Measurements from ENCODE around the gene PRF1.

PRF1 gene

DNA sequence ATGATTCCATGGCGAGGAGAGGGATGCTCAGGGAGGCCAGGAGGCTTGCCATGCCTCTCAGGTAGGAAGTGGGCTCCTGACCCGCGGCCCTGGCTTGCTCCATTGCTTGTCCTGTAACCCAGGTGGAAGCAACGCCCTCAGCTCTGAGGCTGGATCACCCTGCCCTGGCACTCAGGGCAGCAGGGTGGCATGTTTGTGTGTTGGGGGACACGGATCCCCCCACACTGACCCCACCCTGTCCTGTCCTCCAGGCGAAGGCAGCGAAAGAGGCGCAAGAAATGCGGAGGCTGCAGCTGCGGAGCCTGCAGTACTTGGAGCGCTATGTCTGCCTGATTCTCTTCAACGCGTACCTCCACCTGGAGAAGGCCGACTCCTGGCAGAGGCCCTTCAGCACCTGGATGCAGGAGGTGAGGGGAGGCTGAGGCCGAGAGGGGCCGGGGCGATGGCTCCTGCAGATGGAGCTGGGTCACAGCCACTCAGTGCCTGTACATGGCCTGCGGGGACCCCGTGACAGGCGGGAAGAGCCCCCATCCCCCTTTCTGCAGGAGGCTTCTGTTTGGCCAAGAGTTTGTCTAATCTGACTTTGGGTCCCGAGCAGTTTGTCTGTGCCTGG, 38.3 kb downstream of the PRF1 start:
- Histone ChIP-seq H3K4me1 (ENCODE audit: insufficient read depth, low read length) (no peaks in the 10 kb centered on the region), H3K36me3 (ENCODE audit: insufficient read depth, low read length) (no peaks in the 10 kb centered on the region), H2AFZ (ENCODE audit: low read depth, low read length) (no peak overlapping the region), H3K27me3 (ENCODE audit: insufficient read depth, low read length) (no peaks in the 10 kb centered on the region), H3K4me3 (ENCODE audit: low read length) (no peak overlapping the region), H3K9me3 (ENCODE audit: low read length) (no peaks in the 10 kb centered on the region)

DNA sequence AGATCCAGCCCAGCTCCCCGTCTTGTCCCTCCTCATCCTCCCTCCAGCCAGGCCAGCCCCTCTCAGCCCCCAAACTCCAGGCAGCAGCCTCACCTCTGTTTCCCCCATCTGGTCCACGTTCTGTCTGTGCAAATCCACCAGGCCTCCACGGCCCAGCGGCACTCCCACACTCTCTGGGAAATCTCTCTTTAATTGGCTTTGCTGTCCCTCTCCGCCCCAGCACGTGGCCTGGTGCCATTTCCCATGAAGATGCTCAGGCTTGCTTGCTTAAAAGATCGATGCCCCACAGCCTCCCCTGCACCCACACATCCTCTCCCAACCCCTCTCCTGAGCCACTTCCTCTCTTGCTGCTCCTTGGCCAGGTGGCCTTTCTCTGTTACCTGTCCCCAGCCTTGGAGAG, 39.3 kb downstream of the PRF1 start:
- H3K9me3 ChIP-seq (ENCODE audit: low read length) = no peaks in the 10 kb centered on the region
- H3K36me3 ChIP-seq (ENCODE audit: insufficient read depth, low read length) = no peaks in the 10 kb centered on the region
- H3K27me3 ChIP-seq (ENCODE audit: insufficient read depth, low read length) = no peaks in the 10 kb centered on the region
- no peaks in the 10 kb centered on the region for H3K4me1 ChIP-seq (ENCODE audit: insufficient read depth, low read length)
- no peak overlapping the region for H2AFZ ChIP-seq (ENCODE audit: low read depth, low read length)
- no peak overlapping the region for H3K4me3 ChIP-seq (ENCODE audit: low read length)

DNA sequence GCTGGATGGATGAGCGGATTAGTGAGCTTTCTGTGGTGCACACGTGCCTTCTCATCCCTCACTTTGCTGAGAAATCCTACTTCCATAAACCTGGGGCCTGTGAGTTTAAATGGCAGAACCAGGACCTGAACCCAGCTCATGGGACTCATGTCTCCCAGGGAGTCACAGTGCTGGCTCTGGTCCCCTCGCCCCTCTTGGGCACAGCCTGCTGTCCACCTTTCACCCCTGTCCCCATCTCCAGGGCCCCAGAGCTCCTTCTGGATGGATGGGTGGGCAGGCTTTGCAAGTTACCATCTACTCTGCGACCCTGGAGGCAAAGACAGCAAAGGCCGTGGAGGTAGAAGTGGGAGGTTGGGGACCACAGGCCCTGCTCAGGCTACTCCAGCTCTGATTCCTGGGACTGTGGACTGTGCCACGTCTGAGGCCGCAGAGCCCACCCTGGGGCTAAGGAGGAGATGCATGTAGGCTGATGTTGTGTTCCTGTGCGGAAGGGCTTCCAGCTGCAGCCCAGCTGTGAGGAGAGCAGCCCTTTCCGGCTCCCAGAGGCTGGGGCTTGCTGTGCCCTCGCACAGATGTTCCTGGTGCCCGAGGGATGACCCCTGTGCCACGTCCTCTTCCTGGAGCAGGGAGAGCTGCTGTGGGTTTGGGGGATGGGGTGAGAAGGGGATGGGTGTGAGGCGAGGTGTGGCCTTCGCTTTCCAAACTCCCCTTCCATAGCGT, 40.3 kb downstream of the PRF1 start:
- Histone ChIP-seq H3K4me3 (ENCODE audit: low read length) (no peak overlapping the region), H3K4me1 (ENCODE audit: insufficient read depth, low read length) (no peaks in the 10 kb centered on the region), H3K27me3 (ENCODE audit: insufficient read depth, low read length) (no peaks in the 10 kb centered on the region), H3K9me3 (ENCODE audit: low read length) (no peaks in the 10 kb centered on the region), H2AFZ (ENCODE audit: low read depth, low read length) (no peak overlapping the region), H3K36me3 (ENCODE audit: insufficient read depth, low read length) (no peaks in the 10 kb centered on the region)

DNA sequence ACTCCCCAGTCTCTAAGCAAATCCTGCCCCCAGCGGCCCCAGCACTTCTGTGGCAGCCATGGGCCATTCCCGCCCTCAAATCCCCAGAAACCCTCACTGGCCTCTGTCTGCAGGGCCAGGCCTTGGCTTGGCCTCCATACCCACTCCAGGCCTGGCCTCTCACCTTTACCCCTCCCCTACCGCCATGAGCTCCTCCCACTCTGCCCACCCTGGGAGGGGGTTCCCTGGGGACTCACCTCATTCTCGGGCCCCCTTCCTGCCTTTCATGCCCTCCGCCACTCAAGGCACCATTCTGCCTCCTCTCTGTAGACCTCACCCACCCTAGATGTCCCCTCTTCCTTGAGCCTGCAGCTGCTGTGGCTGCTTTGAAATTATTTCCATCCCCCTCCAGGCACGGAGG, 41.0 kb downstream of the PRF1 start:
- Histone ChIP-seq H3K36me3 (ENCODE audit: insufficient read depth, low read length) (no peaks in the 10 kb centered on the region), H3K9me3 (ENCODE audit: low read length) (no peaks in the 10 kb centered on the region), H3K4me1 (ENCODE audit: insufficient read depth, low read length) (no peaks in the 10 kb centered on the region), H3K27me3 (ENCODE audit: insufficient read depth, low read length) (no peaks in the 10 kb centered on the region), H2AFZ (ENCODE audit: low read depth, low read length) (no peak overlapping the region), H3K4me3 (ENCODE audit: low read length) (no peak overlapping the region)

DNA sequence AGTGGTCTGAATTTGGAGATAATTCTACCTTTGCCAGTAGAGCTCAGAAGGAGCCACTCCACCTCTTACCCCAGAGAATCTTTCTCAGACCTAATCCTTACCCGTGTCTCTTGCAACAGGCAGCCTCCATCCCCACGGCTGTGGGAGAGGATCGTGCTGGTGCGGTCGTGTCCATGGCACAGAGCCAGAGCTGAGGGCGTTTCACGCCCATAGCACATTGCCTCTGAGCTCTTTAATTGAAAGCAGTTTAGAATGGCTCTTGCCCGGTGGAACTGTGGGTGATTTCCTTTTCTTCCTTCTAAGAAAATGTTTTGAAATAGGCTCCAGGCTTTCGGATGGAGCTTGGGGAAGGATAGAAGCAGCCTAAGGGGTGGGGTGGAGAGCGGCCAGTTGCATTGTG, 41.5 kb downstream of the PRF1 start:
- H3K4me3 ChIP-seq (ENCODE audit: low read length) = no peak overlapping the region
- H3K36me3 ChIP-seq (ENCODE audit: insufficient read depth, low read length) = no peaks in the 10 kb centered on the region
- no peaks in the 10 kb centered on the region for H3K9me3 ChIP-seq (ENCODE audit: low read length)
- no peaks in the 10 kb centered on the region for H3K27me3 ChIP-seq (ENCODE audit: insufficient read depth, low read length)
- no peak overlapping the region for H2AFZ ChIP-seq (ENCODE audit: low read depth, low read length)
- H3K4me1 ChIP-seq (ENCODE audit: insufficient read depth, low read length) = no peaks in the 10 kb centered on the region

DNA sequence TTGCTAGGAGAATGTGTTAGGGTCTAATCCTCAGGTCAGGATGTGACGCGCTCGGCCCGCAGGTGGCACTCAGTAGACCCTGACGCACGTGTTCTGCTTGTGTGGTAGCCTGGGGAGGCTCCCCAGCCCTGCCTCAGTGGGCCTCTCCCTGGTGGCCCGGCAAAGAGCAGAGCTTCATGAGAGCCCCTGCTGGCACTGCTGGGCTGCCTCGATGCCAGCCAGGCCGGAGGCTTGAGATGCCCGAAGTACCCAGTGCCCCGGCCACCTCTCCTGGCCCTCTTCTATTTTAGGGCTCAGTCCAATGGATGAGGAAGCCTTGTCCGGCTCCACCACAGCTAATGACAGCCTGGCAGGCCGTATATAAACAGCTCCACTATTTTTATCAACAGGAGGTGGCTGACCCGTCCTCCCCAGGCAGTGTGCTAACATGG, 42.0 kb downstream of the PRF1 start:
- Histone ChIP-seq H3K9me3 (ENCODE audit: low read length) (no peaks in the 10 kb centered on the region), H3K27me3 (ENCODE audit: insufficient read depth, low read length) (no peaks in the 10 kb centered on the region), H2AFZ (ENCODE audit: low read depth, low read length) (no peak overlapping the region), H3K4me1 (ENCODE audit: insufficient read depth, low read length) (no peaks in the 10 kb centered on the region), H3K4me3 (ENCODE audit: low read length) (no peak overlapping the region), H3K36me3 (ENCODE audit: insufficient read depth, low read length) (no peaks in the 10 kb centered on the region)

DNA sequence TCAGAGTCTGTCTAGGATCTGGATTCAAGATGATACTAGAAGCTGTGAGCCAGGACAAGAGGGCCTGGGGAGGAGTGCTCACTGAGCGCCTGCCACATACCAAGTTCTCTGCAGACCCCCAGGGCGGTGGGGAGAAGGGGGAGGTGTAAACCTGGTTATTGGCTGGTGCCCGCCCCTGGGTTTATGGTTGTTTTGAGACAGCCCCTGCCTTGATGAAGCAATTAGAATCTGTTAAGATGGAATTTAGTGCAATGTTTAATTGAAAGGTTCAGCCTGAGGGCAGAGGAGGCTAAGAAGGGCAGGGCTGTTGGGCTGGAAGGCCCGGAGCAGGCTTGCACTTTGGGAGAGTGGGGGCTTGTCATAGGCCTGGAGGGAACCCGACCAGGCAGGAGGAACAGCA, 42.7 kb downstream of the PRF1 start:
- Histone ChIP-seq H3K4me3 (ENCODE audit: low read length) (no peak overlapping the region), H3K4me1 (ENCODE audit: insufficient read depth, low read length) (no peaks in the 10 kb centered on the region), H2AFZ (ENCODE audit: low read depth, low read length) (no peak overlapping the region), H3K36me3 (ENCODE audit: insufficient read depth, low read length) (no peaks in the 10 kb centered on the region), H3K27me3 (ENCODE audit: insufficient read depth, low read length) (no peaks in the 10 kb centered on the region), H3K9me3 (ENCODE audit: low read length) (no peaks in the 10 kb centered on the region)

DNA sequence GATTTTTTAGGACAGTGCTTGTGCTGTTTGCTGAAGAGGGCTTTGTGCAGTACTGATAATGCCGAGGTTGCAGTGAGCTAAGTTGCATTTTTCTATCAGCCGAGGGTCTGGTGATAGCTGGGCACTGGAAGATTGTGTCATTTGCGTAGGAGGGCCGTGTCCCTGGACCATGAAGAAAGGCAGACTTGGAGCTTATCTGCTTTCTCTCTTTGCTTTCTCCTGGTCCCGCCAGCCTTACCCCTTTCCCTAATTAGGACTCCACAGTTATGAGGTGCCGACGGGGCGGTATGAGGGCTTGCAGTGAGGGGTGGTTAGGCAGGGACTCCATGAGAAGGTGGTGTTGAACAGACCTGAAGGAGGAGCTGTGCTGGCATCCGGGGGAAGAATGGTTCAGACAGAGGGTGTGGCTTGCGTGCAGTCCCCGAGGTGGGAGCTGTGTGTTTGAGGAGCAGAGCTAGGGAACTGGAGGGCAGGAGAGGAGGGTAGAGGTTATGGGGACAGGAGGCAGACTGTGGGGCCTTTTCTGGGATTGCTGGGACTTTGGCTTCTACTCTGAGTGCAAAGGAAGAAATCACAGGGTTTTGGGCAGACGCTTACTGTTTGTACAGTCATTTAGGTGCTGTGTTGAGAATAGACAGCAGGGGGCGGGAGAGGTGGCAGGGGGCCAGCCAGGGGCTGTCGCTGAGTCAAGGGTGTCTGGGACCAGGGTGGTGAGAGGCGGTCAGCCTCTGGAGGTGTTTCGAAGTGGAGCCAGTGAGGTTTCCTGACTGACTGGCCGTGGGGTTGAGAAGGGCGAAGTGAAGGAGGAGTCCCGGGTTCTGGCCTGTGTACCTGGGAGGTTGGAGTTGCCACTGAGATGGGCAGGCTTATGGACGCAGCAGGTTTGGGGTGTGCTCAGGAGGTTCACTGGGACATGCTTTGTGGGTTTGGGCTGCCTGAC, 43.4 kb downstream of the PRF1 start:
- H3K4me3 ChIP-seq (ENCODE audit: low read length) = no peak overlapping the region

DNA sequence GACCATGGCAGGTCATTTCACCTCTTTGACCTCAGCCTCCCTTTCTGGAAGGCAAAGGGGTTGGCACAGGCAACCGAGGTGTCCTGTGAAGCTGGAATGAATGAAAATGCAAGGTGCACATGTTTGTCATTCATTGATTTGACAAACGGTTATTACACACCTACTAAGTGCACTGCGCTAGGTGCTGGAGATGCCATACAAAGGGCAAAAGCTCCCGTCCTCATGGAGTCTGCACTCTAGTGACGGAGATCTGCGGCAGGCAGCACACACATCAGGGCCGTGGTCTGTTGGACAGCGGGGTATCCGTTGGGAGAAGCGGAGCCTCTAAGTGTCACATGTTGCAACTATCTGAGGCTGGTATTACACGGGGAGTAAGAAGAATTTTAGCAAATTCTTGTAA, 44.2 kb downstream of the PRF1 start:
- H3K36me3 ChIP-seq (ENCODE audit: insufficient read depth, low read length) = no peaks in the 10 kb centered on the region
- H3K4me1 ChIP-seq (ENCODE audit: insufficient read depth, low read length) = no peaks in the 10 kb centered on the region
- no peak overlapping the region for H3K4me3 ChIP-seq (ENCODE audit: low read length)
- no peaks in the 10 kb centered on the region for H3K9me3 ChIP-seq (ENCODE audit: low read length)
- no peaks in the 10 kb centered on the region for H3K27me3 ChIP-seq (ENCODE audit: insufficient read depth, low read length)
- H2AFZ ChIP-seq (ENCODE audit: low read depth, low read length) = no peak overlapping the region

More for the DNA sequence above, 43.4 kb downstream of the PRF1 start:
- Histone ChIP-seq H2AFZ (ENCODE audit: low read depth, low read length) (no peak overlapping the region), H3K9me3 (ENCODE audit: low read length) (no peaks in the 10 kb centered on the region), H3K27me3 (ENCODE audit: insufficient read depth, low read length) (no peaks in the 10 kb centered on the region), H3K36me3 (ENCODE audit: insufficient read depth, low read length) (no peaks in the 10 kb centered on the region), H3K4me1 (ENCODE audit: insufficient read depth, low read length) (no peaks in the 10 kb centered on the region)

DNA sequence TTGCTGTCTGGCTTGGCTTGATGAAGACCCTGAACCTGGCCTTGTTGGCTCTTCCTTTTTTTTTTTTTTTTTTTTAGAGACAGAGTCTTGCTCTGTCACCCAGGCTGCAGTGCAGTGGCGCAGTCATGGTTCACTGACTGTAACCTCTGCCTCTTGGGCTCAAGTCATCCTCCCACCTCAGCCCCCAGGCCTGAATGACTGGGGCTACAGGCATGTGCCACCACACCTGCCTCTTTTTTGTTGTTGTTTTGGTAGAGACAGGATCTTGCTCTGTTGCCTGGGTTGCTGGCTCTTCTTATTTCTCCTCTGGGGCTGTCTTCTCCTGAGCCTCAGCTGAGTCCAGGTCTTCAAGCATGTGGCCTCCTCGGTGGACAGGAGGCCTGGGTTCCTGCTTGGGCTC, 44.7 kb downstream of the PRF1 start:
- Histone ChIP-seq H3K4me1 (ENCODE audit: insufficient read depth, low read length) (no peaks in the 10 kb centered on the region), H2AFZ (ENCODE audit: low read depth, low read length) (no peak overlapping the region), H3K9me3 (ENCODE audit: low read length) (no peaks in the 10 kb centered on the region), H3K27me3 (ENCODE audit: insufficient read depth, low read length) (no peaks in the 10 kb centered on the region), H3K36me3 (ENCODE audit: insufficient read depth, low read length) (no peaks in the 10 kb centered on the region), H3K4me3 (ENCODE audit: low read length) (no peak overlapping the region)

DNA sequence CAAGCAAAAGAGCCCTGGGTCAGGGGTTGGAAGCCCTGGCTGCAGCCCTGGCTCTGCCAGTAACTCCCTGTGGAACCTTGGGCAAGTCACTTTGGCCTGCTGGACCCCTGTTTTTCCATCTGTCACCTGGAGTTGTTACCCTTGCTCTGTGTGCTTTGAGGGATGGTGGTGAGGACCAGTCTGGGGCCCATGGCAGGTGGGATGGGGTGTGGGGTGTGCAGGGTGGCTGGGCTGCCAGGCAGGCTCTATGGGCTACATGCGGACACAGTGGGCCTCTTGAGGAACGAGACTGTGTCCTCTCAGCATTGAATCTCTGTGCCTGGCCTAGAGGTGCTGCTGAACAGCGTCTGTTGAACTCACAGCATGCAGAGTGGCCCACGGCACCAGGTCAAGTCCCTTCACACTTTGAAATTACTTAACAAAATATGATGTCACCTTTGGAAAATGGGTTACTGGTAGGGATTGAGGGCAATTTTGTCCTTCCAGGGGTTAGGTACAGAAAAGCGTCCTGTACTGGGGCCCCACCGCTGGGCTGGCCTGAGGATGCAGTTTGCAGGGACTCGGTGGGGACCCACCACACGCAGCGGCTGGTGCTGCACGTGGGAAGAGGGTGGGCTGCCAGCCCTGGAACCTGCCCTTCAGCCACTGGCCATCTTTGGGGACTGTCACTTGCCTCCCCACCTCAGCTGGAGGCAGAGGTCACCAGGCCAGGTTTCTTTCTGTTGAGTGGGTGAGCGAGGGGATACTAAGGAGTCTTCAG, 45.3 kb downstream of the PRF1 start:
- Histone ChIP-seq H3K9me3 (ENCODE audit: low read length) (no peaks in the 10 kb centered on the region), H3K4me3 (ENCODE audit: low read length) (no peak overlapping the region), H3K4me1 (ENCODE audit: insufficient read depth, low read length) (no peaks in the 10 kb centered on the region), H3K27me3 (ENCODE audit: insufficient read depth, low read length) (no peaks in the 10 kb centered on the region), H2AFZ (ENCODE audit: low read depth, low read length) (no peak overlapping the region), H3K36me3 (ENCODE audit: insufficient read depth, low read length) (no peaks in the 10 kb centered on the region)

DNA sequence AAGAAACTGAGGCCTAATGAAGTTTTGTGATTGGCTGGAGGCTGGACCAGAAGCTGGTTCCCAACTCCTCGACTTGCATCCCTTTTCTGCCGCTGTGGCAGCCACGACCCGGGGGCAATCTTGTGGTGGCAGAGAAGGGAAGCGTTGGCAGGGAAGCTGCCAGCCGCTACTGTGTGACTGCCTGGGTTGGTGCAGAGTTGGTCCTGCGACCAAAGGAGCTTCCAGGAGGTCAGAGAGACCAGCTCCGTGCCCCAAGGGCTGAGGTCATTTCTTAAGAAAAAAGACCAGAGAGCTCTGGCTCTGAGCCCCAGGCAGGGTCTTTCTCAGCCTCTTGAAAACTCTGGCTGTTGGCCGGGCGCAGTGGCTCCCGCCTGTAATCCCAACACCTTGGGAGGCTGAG, 47.2 kb downstream of the PRF1 start:
- no peaks in the 10 kb centered on the region for H3K9me3 ChIP-seq (ENCODE audit: low read length)
- no peak overlapping the region for H2AFZ ChIP-seq (ENCODE audit: low read depth, low read length)
- no peak overlapping the region for H3K4me3 ChIP-seq (ENCODE audit: low read length)
- H3K27me3 ChIP-seq (ENCODE audit: insufficient read depth, low read length) = no peaks in the 10 kb centered on the region
- H3K4me1 ChIP-seq (ENCODE audit: insufficient read depth, low read length) = no peaks in the 10 kb centered on the region
- H3K36me3 ChIP-seq (ENCODE audit: insufficient read depth, low read length) = no peaks in the 10 kb centered on the region

DNA sequence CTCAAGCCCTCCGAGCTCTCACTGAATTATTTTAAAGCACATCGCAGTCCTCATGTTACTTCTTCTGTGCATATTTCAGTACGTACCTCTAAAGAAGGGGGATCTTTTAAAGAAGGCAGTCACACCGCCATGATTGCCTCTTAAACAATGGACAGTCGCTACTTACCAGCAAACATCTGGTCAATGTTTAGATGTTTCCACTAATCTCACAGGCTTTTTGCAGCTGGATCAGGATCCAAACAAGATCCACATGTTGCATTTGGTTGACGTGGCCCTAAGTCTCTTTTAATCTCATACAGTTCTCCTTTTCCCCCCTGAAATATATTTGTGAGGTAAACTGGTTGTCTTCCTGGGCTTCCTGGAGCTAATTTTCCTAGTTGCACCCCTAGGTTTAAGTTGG, 50.0 kb downstream of the PRF1 start:
- Histone ChIP-seq H3K36me3 (ENCODE audit: insufficient read depth, low read length) (no peaks in the 10 kb centered on the region), H3K27me3 (ENCODE audit: insufficient read depth, low read length) (no peaks in the 10 kb centered on the region), H3K4me3 (ENCODE audit: low read length) (no peak overlapping the region), H2AFZ (ENCODE audit: low read depth, low read length) (no peak overlapping the region), H3K9me3 (ENCODE audit: low read length) (no peaks in the 10 kb centered on the region), H3K4me1 (ENCODE audit: insufficient read depth, low read length) (no peaks in the 10 kb centered on the region)

Data from neuron (in vitro differentiated cells).